NB4 (cell line): Measurements from ENCODE around the gene AUTS2.

Source experiments
- CTCF ChIP-seq: IDR thresholded peaks from one replicate; pipeline ENCODE4 v1.5.1; 2012; ENCODE audit warnings: low read depth, low read length
- MAX ChIP-seq: IDR thresholded peaks from 2 replicates; pipeline ENCODE4 v1.6.1; 2011; ENCODE audit warnings: low read depth, low read length
- MYC ChIP-seq: IDR thresholded peaks from 2 replicates; pipeline ENCODE4 v1.6.1; 2011; ENCODE audit warnings: low read depth, low read length
- POLR2A ChIP-seq: IDR thresholded peaks from 2 replicates; pipeline ENCODE4 v1.6.1; 2011; ENCODE audit warnings: mild to moderate bottlenecking; ENCODE audit not compliant: insufficient read length; ENCODE audit errors: extremely low read depth

- no peak for TF ChIP-seq POLR2A
- TF ChIP-seq CTCF = no peak
- TF ChIP-seq MYC = no peak
- no peak for TF ChIP-seq MAX
Measured at GRCh38 chr7:70479153-70480021, 881.1 kb downstream of the AUTS2 start.
